NB4 (cell line): ENCODE results near the gene CERT1.

Experiments
- DNase-seq: peaks from one replicate; pipeline ENCODE4 v3.0.0; 2010; ENCODE audit warnings: low read depth
- H3K4me3 ChIP-seq: one replicate; pipeline ENCODE4 v1.5.1; 2011; ENCODE audit warnings: mild to moderate bottlenecking, low read depth, low read length, moderate library complexity
- CTCF ChIP-seq: IDR thresholded peaks from one replicate; pipeline ENCODE4 v1.5.1; 2012; ENCODE audit warnings: low read depth, low read length
- MAX ChIP-seq: IDR thresholded peaks from 2 replicates; pipeline ENCODE4 v1.6.1; 2011; ENCODE audit warnings: low read depth, low read length
- MYC ChIP-seq: IDR thresholded peaks from 2 replicates; pipeline ENCODE4 v1.6.1; 2011; ENCODE audit warnings: low read depth, low read length
- POLR2A ChIP-seq: IDR thresholded peaks from 2 replicates; pipeline ENCODE4 v1.6.1; 2011; ENCODE audit warnings: mild to moderate bottlenecking; ENCODE audit not compliant: insufficient read length; ENCODE audit errors: extremely low read depth

CERT1 gene

DNA sequence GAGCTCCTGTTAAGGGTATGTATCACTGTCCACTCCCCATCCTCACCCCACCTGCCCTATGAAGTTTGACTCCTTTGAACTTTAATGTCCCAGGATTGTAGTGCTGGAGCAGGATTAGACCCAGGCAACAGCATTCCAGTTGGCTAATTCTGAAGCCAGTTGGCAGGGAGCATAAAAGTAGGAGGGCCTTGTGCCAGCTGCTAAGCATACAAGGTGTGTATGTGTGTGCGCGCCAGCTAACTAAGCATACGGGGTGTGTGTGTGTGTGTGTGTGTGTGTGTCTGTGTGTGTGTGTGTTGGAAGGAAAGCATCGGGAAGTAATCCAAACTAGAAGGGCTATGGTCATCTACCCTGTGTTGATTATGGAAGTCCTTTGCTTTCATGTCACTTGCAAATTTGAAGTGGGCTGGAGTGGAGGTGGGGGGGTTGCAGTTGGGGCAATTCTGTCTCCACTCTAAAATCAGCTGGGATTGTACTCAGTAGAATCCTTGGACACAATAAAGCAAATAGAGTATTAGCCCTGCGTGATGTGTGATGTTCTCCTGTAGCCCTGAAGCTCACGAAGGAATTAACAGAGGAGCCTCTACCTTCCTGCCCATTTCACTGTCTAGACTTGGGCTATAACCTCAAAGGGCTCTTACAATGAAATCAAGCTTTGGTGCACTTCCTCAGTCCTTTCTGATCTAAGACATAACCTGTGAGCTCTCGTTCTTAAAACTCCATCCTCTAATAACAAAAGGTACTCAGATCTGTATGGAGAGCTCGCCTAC lies 147.5 kb downstream of the CERT1 start:
- peak; percentile 7 for DNase-seq
- TF ChIP-seq MYC (no peak), POLR2A (no peak), CTCF (no peak), MAX (no peak)
- no peak overlapping the region for H3K4me3 ChIP-seq

GRCh38 chr5:75363111-75363510 lies 148.3 kb downstream of the CERT1 start:
- no peak for DNase-seq
- no peak overlapping the region for H3K4me3 ChIP-seq
- TF ChIP-seq MAX (no peak), POLR2A (no peak), CTCF (no peak), MYC (no peak)

DNA sequence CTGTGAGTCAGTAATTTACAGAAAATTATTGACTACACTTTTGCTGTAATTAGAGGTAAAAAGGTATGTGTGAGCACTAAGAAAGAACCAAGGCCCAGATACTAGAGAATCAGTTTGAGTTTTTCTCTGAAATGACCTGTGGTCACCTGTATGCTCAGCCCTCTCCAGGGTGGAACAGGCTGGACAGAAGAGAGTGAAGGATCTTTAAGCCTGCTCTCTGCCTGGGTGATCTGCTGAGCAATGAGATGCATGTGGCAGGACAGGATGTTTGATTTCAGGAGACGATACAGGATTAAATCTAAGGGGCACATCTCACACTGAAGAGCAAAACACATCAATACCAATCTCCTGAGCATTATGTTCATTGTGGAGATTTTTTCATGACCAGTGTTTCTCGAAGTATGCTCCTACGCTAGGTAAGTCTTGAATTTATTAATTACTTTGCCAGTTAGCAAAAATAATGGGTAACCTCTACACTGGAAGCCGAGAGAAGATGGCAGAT lies 148.9 kb downstream of the CERT1 start:
- H3K4me3 ChIP-seq, result no peak overlapping the region
- TF ChIP-seq MAX, result no peak
- no peak for TF ChIP-seq MYC
- TF ChIP-seq POLR2A, result no peak
- TF ChIP-seq CTCF, result no peak
- DNase-seq, result no peak

GRCh38 chr5:75361310-75361709 lies 150.1 kb downstream of the CERT1 start:
- no peak for TF ChIP-seq MAX
- TF ChIP-seq CTCF, result no peak
- TF ChIP-seq MYC, result no peak
- no peak for TF ChIP-seq POLR2A
- DNase-seq, result no peak
- H3K4me3 ChIP-seq, result no peak overlapping the region

DNA sequence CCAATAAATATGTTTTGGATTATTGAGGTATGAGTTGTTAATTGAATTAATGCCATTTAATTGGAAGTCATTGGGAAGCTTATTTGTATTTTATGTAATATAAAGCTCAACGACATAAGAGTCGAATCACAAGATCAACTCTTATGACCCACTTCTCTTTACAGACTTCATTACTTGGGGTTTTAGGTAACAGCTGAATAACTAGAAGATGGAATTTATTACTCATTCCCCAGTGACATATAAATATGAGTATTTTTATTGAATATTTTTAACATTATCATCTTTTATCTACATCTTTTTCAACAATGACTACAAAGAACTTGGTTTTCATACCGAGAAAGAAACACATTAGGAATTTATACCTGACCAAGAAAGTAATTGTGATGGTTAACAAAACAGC lies 153.3 kb downstream of the CERT1 start:
- H3K4me3 ChIP-seq, result no peak overlapping the region
- TF ChIP-seq POLR2A (no peak), MAX (no peak), CTCF (no peak), MYC (no peak)
- no peak for DNase-seq

DNA sequence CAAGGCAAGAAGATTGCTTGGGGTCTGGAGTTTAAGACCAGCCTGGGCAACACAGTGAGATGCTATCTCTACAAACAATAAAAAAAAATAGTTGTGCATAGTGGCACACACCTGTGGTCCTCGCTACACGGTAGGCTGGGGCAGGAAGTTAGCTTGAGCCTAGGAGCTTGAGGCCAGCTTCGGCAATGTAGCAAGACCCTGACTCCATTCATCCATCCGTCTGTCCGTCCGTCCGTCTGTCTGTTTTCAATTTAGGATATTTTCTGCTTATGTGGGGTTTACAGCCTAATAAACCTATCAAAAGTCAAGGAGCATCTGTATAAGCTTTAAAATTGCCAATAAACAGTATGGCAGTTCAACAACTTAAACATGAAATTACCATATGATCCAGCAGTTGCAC lies 154.7 kb downstream of the CERT1 start:
- H3K4me3 ChIP-seq, result no peak overlapping the region
- TF ChIP-seq POLR2A, result no peak
- no peak for TF ChIP-seq MYC
- no peak for TF ChIP-seq MAX
- TF ChIP-seq CTCF, result no peak

More for the DNA sequence above, 154.7 kb downstream of the CERT1 start:
- DNase-seq, result no peak
